HepG2 (cell line): Measurements from ENCODE around the gene BAHD1. TPM values are rescaled to one million over a fixed set of nuclear protein-coding genes. Genes with fewer than 3 reads are reported as not detected.

Source experiments
- CCDC6 ChIP-seq: sonication (generic); formaldehyde crosslinking; IDR thresholded peaks from 2 replicates; pipeline ENCODE4 v1.8.1; 2022; ENCODE audit warnings: mild to moderate bottlenecking, missing genetic modification reagents, moderate library complexity
- FIP1L1 ChIP-seq: fragments of 200-400 bp; formaldehyde crosslinking; IDR thresholded peaks from 2 replicates; pipeline ENCODE4 v1.6.1; 2018; ENCODE audit warnings: low read depth, mild to moderate bottlenecking, low read length, moderate library complexity, borderline replicate concordance; ENCODE audit not compliant: insufficient read depth
- FOXP1 ChIP-seq, 2 experiments: fragments of 450-650 bp in 1 of 2; IDR thresholded peaks; 2 replicates each; pipeline ENCODE4 v1.6.1; 2017 to 2018; ENCODE audit warnings: antibody characterized with exemption in 1 of 2
- HMGA1 ChIP-seq: sonication (generic); formaldehyde crosslinking; conservative IDR thresholded peaks from 2 replicates; pipeline ENCODE4 v1.4.0; 2020; ENCODE audit warnings: missing genetic modification reagents
- HNF4G ChIP-seq, 2 experiments: sonication (generic) in 1 of 2; formaldehyde crosslinking in 1 of 2; IDR thresholded peaks; 2 replicates each; pipeline versions ENCODE4 v1.4.0 to v1.6.1; 2011 to 2020; ENCODE audit warnings: borderline replicate concordance in 2 of 2, low read depth in 2 of 2, mild to moderate bottlenecking in 2 of 2, low read length in 1 of 2, missing genetic modification reagents in 1 of 2, moderate library complexity in 1 of 2
- HOXD1 ChIP-seq: sonication (generic); formaldehyde crosslinking; IDR thresholded peaks from 2 replicates; pipeline ENCODE4 v1.5.0; 2020; ENCODE audit warnings: missing genetic modification reagents
- KMT2A ChIP-seq: sonication (generic); formaldehyde crosslinking; IDR thresholded peaks from 2 replicates; pipeline ENCODE4 v1.4.0; 2020; ENCODE audit warnings: missing genetic modification reagents
- NKX3-1 ChIP-seq: sonication (generic); formaldehyde crosslinking; IDR thresholded peaks from 2 replicates; pipeline ENCODE4 v1.5.0; 2020; ENCODE audit warnings: missing genetic modification reagents
- RELA ChIP-seq: sonication (generic); formaldehyde crosslinking; IDR thresholded peaks from 2 replicates; pipeline ENCODE4 v1.4.0; 2020; ENCODE audit warnings: missing genetic modification reagents
- SMAD1 ChIP-seq: sonication (generic); formaldehyde crosslinking; IDR thresholded peaks from 2 replicates; pipeline ENCODE4 v1.4.0; 2020; ENCODE audit warnings: missing genetic modification reagents, low read depth, mild to moderate bottlenecking, borderline replicate concordance
- TGIF2 ChIP-seq: IDR thresholded peaks from 2 replicates; pipeline ENCODE4 v1.6.1; 2016; ENCODE audit warnings: control low read depth, missing compliant biosample characterization
- YEATS2 ChIP-seq: sonication (generic); formaldehyde crosslinking; IDR thresholded peaks from 2 replicates; pipeline ENCODE4 v1.4.0; 2020; ENCODE audit warnings: missing genetic modification reagents, borderline replicate concordance
- ZKSCAN1 ChIP-seq: fragments of 150-350 bp; IDR thresholded peaks from 2 replicates; pipeline ENCODE4 v1.6.1; 2014; ENCODE audit warnings: low read length
- ZNF205 ChIP-seq: IDR thresholded peaks from 2 replicates; pipeline ENCODE4 v1.6.1; 2018; ENCODE audit warnings: missing biosample characterization, missing genetic modification reagents
- ZNF441 ChIP-seq: sonication (generic); formaldehyde crosslinking; IDR thresholded peaks from 2 replicates; pipeline ENCODE4 v1.7.0; 2021; ENCODE audit warnings: missing genetic modification reagents, borderline replicate concordance
- ZNF543 ChIP-seq: sonication (generic); formaldehyde crosslinking; IDR thresholded peaks from 2 replicates; pipeline ENCODE4 v1.4.0; 2020; ENCODE audit warnings: mild to moderate bottlenecking, missing genetic modification reagents
- ZNF550 ChIP-seq: sonication (generic); formaldehyde crosslinking; IDR thresholded peaks from 2 replicates; pipeline ENCODE4 v1.4.0; 2020; ENCODE audit warnings: mild to moderate bottlenecking, missing genetic modification reagents, borderline replicate concordance
- ZNF772 ChIP-seq: sonication (generic); formaldehyde crosslinking; IDR thresholded peaks from 2 replicates; pipeline ENCODE4 v1.5.0; 2020; ENCODE audit warnings: mild to moderate bottlenecking, missing genetic modification reagents
- ZNF879 ChIP-seq: sonication (generic); formaldehyde crosslinking; IDR thresholded peaks from 2 replicates; pipeline ENCODE4 v1.8.1; 2023; ENCODE audit warnings: missing genetic modification reagents
- ZSCAN20 ChIP-seq: sonication (generic); formaldehyde crosslinking; IDR thresholded peaks from 2 replicates; pipeline ENCODE4 v1.4.0; 2020; ENCODE audit warnings: missing genetic modification reagents, mild to moderate bottlenecking, borderline replicate concordance
- polyA plus RNA-seq, 8 experiments: library from polyadenylated mRNA; depleted of rRNA in 3 of 8; stranded (reverse) in 7 of 8; unstranded in 1 of 8; fragments of >200 nt; fragmentation: Illumina TruSeq in 4 of 8; extraction: Trizol in 4 of 8; gene quantifications; 2 replicates each; pipeline versions ENCODE4 v1.2.1 to v1.2.3, GENCODE V29; 2011 to 2016; ENCODE audit warnings: low read depth in 4 of 8, missing spikeins in 1 of 8, mixed read lengths in 1 of 8; ENCODE audit not compliant: insufficient read depth in 1 of 8
- total RNA-seq, 5 experiments: library from RNA; depleted of rRNA; stranded (reverse); fragments of >200 nt; fragmentation: Illumina TruSeq; extraction: Trizol; gene quantifications; 2 replicates each; pipeline ENCODE4 v1.2.3, GENCODE V29; 2016; ENCODE audit warnings: low read depth in 1 of 5
- TF ChIP-seq, protein P1 (sequence below): IDR thresholded peaks from 2 replicates; pipeline ENCODE4 v1.6.1; 2016; ENCODE audit warnings: missing compliant biosample characterization, missing genetic modification reagents, borderline replicate concordance
- TF ChIP-seq, protein P2 (sequence below): sonication (generic); formaldehyde crosslinking; IDR thresholded peaks from 2 replicates; pipeline ENCODE4 v1.5.0; 2020; ENCODE audit warnings: mild to moderate bottlenecking, missing genetic modification reagents
- TF ChIP-seq, protein P3 (sequence below): sonication (generic); formaldehyde crosslinking; IDR thresholded peaks from 2 replicates; pipeline ENCODE4 v1.5.0; 2020; ENCODE audit warnings: missing genetic modification reagents
- TF ChIP-seq, protein P4 (sequence below): sonication (generic); formaldehyde crosslinking; conservative IDR thresholded peaks from 2 replicates; pipeline ENCODE4 v1.8.0; 2022; ENCODE audit warnings: missing genetic modification reagents

BAHD1 gene
- total and polyA plus RNA-seq, 2 of the 13 experiments (the other 11 are each of a cell fraction or from before 2014, with no cell fraction given) = 3.3 to 8.7 TPM

DNA sequence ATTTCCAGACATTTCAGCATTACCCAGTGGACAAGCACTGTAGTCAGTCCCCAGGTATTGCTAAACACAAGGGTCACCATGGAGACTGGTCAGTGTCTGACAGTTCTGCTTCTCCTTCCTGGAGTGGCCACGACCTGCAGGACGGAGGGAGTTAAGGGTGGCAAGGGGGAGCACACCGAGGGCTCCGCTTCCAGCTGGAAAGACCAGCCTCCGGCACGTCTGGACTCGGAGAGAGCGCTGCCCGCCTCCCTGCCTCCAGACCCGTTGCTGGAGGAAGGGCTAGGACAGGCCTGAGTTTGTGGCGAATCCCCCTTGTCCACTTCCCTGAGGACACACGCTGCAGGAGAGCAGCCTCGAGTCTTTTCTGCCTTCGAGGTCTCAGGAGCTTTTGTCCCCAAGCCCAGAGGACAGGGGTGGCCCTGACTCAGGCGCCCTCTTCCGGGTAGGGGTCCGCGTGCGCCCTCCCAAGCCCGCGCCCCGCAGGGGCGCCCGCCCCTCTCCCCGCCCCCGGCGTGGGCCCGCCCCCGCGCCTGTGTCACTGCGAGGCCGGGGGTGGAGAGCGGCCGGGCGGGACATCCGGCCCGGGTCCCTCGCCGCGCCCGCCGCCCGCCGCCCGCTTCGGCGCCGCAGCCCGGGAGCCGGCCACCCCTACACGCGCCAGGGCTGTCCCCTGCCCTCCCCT lies 29.8 kb downstream of the BAHD1 start, which contains the start of gene CHST14 (continued):
- TF ChIP-seq, protein P1, sequence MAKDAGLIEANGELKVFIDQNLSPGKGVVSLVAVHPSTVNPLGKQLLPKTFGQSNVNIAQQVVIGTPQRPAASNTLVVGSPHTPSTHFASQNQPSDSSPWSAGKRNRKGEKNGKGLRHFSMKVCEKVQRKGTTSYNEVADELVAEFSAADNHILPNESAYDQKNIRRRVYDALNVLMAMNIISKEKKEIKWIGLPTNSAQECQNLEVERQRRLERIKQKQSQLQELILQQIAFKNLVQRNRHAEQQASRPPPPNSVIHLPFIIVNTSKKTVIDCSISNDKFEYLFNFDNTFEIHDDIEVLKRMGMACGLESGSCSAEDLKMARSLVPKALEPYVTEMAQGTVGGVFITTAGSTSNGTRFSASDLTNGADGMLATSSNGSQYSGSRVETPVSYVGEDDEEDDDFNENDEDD = peak; percentile 42; the same call in 1 of the 2 replicates
- TF ChIP-seq CCDC6 = peak; percentile 12; the same call in 1 of the 2 replicates
- TF ChIP-seq RELA (CRISPR knock-in tag) = no peak
- TF ChIP-seq ZNF543 (CRISPR knock-in tag) = no peak
- no peak for TF ChIP-seq HNF4G (IDR thresholded peaks at IDR 0.05; ENCODE audit: borderline replicate concordance, low read depth, low read length)
- TF ChIP-seq HNF4G (CRISPR knock-in tag; IDR thresholded peaks at IDR 0.05; ENCODE audit: borderline replicate concordance, low read depth) = no peak
- TF ChIP-seq FOXP1 (IDR thresholded peaks at IDR 0.05) = no peak
- no peak for TF ChIP-seq FOXP1 (CRISPR knock-in tag; IDR thresholded peaks at IDR 0.05)
- 0 out of 2 replicates have a peak, but pooled peaks have one; percentile 34 for TF ChIP-seq ZNF772 (CRISPR knock-in tag)
- TF ChIP-seq ZNF441 (CRISPR knock-in tag) = peak; percentile 59; the same call in 1 of the 2 replicates
- TF ChIP-seq ZKSCAN1 = no peak
- TF ChIP-seq, protein P2, sequence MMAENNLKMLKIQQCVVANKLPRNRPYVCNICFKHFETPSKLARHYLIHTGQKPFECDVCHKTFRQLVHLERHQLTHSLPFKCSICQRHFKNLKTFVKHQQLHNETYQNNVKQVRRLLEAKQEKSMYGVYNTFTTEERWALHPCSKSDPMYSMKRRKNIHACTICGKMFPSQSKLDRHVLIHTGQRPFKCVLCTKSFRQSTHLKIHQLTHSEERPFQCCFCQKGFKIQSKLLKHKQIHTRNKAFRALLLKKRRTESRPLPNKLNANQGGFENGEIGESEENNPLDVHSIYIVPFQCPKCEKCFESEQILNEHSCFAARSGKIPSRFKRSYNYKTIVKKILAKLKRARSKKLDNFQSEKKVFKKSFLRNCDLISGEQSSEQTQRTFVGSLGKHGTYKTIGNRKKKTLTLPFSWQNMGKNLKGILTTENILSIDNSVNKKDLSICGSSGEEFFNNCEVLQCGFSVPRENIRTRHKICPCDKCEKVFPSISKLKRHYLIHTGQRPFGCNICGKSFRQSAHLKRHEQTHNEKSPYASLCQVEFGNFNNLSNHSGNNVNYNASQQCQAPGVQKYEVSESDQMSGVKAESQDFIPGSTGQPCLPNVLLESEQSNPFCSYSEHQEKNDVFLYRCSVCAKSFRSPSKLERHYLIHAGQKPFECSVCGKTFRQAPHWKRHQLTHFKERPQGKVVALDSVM = peak; percentile 90
- no peak for TF ChIP-seq YEATS2 (CRISPR knock-in tag)
- peak; percentile 75 for TF ChIP-seq TGIF2 (CRISPR knock-in tag)
- TF ChIP-seq, protein P3, sequence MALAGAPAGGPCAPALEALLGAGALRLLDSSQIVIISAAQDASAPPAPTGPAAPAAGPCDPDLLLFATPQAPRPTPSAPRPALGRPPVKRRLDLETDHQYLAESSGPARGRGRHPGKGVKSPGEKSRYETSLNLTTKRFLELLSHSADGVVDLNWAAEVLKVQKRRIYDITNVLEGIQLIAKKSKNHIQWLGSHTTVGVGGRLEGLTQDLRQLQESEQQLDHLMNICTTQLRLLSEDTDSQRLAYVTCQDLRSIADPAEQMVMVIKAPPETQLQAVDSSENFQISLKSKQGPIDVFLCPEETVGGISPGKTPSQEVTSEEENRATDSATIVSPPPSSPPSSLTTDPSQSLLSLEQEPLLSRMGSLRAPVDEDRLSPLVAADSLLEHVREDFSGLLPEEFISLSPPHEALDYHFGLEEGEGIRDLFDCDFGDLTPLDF (CRISPR knock-in tag) = no peak
- no peak for TF ChIP-seq NKX3-1 (CRISPR knock-in tag)
- TF ChIP-seq ZSCAN20 = peak; percentile 59; the same call in 1 of the 2 replicates
- no peak for TF ChIP-seq ZNF879 (CRISPR knock-in tag)
- TF ChIP-seq FIP1L1 = no peak
- no peak for TF ChIP-seq SMAD1
- no peak for TF ChIP-seq HMGA1
- no peak for TF ChIP-seq KMT2A (CRISPR knock-in tag)
- 0 out of 2 replicates have a peak, but pooled peaks have one; percentile 26 for TF ChIP-seq ZNF205 (CRISPR knock-in tag)
- TF ChIP-seq, protein P4, sequence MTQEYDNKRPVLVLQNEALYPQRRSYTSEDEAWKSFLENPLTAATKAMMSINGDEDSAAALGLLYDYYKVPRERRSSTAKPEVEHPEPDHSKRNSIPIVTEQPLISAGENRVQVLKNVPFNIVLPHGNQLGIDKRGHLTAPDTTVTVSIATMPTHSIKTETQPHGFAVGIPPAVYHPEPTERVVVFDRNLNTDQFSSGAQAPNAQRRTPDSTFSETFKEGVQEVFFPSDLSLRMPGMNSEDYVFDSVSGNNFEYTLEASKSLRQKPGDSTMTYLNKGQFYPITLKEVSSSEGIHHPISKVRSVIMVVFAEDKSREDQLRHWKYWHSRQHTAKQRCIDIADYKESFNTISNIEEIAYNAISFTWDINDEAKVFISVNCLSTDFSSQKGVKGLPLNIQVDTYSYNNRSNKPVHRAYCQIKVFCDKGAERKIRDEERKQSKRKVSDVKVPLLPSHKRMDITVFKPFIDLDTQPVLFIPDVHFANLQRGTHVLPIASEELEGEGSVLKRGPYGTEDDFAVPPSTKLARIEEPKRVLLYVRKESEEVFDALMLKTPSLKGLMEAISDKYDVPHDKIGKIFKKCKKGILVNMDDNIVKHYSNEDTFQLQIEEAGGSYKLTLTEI = no peak
- 0 out of 2 replicates have a peak, but pooled peaks have one; percentile 41 for TF ChIP-seq ZNF550 (CRISPR knock-in tag)
- 0 out of 2 replicates have a peak, but pooled peaks have one; percentile 35 for TF ChIP-seq HOXD1 (CRISPR knock-in tag)
